ENCODE data around the gene DAP.
A peak's percentile ranks its signal among the peaks of the same experiment; 100 is the strongest.

The DAP gene

GRCh38 chr5:10689391-10690081 lies 71.5 kb downstream of the DAP start:
- DNase-seq (ENCODE audit: low spot score): peak; percentile 32

GRCh38 chr5:10688651-10689171 lies 72.3 kb downstream of the DAP start:
- DNase-seq (ENCODE audit: low spot score): no peak

- no peak for DNase-seq (ENCODE audit: low spot score)
These were observed 74.1 kb downstream of the DAP start for GRCh38 chr5:10686890-10687289.

- DNase-seq (ENCODE audit: low spot score): no peak
These were observed 75.9 kb downstream of the DAP start for GRCh38 chr5:10685115-10685521.

GRCh38 chr5:10684303-10685086 lies 76.5 kb downstream of the DAP start:
- DNase-seq (ENCODE audit: low spot score): no peak

- DNase-seq (ENCODE audit: low spot score): no peak
These were observed 78.1 kb downstream of the DAP start for GRCh38 chr5:10682801-10683525.

- DNase-seq (ENCODE audit: low spot score): no peak
These were observed 79.0 kb downstream of the DAP start for GRCh38 chr5:10681731-10682679.

GRCh38 chr5:10680876-10681481 lies 80.1 kb downstream of the DAP start:
- no peak for DNase-seq (ENCODE audit: low spot score)

GRCh38 chr5:10679336-10679988 lies 81.6 kb downstream of the DAP start:
- DNase-seq (ENCODE audit: low spot score): no peak

GRCh38 chr5:10678244-10678643 lies 82.8 kb downstream of the DAP start:
- no peak for DNase-seq (ENCODE audit: low spot score)

- DNase-seq (ENCODE audit: low spot score): no peak
These were observed 83.5 kb downstream of the DAP start for GRCh38 chr5:10677533-10677932.

- no peak for DNase-seq (ENCODE audit: low spot score)
These were observed 84.1 kb downstream of the DAP start for GRCh38 chr5:10676946-10677345.

- DNase-seq (ENCODE audit: low spot score): no peak
These were observed 84.8 kb downstream of the DAP start for GRCh38 chr5:10676224-10676623.

GRCh38 chr5:10675177-10675700 lies 85.8 kb downstream of the DAP start:
- no peak for DNase-seq (ENCODE audit: low spot score)

- DNase-seq (ENCODE audit: low spot score): no peak
These were observed 86.5 kb downstream of the DAP start for GRCh38 chr5:10674582-10674981.

- DNase-seq (ENCODE audit: low spot score): no peak
These were observed 86.9 kb downstream of the DAP start for GRCh38 chr5:10674096-10674495.

GRCh38 chr5:10673407-10673806 lies 87.6 kb downstream of the DAP start:
- no peak for DNase-seq (ENCODE audit: low spot score)

GRCh38 chr5:10673017-10673389 lies 88.0 kb downstream of the DAP start:
- no peak for DNase-seq (ENCODE audit: low spot score)

GRCh38 chr5:10672146-10673016 lies 88.7 kb downstream of the DAP start:
- DNase-seq (ENCODE audit: low spot score): no peak

Measured in HuH-7.5 (cell line).